NCI-H2171 (cell line): Measurements from ENCODE around the gene DKK2.

Source experiments
- DNase-seq: peaks from one replicate; lab custom pipeline; 2025; lab: John Stamatoyannopoulos, UW

Gene DKK2

GRCh38 chr4:107035819-107036583 is at the start of gene DKK2:
TSS of gene DKK2 (minus strand) at chr4:107036313. CDS start at chr4:107035591, 722 bp downstream.
- no peak for DNase-seq

GRCh38 chr4:107077192-107077591 is 41.1 kb upstream of the DKK2 start:
- DNase-seq: no peak

- DNase-seq: no peak
Measured at GRCh38 chr4:107072836-107073736, 37.0 kb upstream of the DKK2 start.

GRCh38 chr4:107071108-107071507 is 35.0 kb upstream of the DKK2 start:
- DNase-seq: no peak

GRCh38 chr4:107069049-107069448 is 32.9 kb upstream of the DKK2 start:
- DNase-seq: no peak

GRCh38 chr4:107068116-107068515 is 32.0 kb upstream of the DKK2 start:
- no peak for DNase-seq

GRCh38 chr4:107066621-107067020 is 30.5 kb upstream of the DKK2 start:
- no peak for DNase-seq

- no peak for DNase-seq
Measured at GRCh38 chr4:107065201-107065600, 29.1 kb upstream of the DKK2 start.

GRCh38 chr4:107060388-107060787 is 24.3 kb upstream of the DKK2 start:
- no peak for DNase-seq

- DNase-seq: no peak
Measured at GRCh38 chr4:107058828-107059227, 22.7 kb upstream of the DKK2 start.

- no peak for DNase-seq
Measured at GRCh38 chr4:107050525-107051135, 14.5 kb upstream of the DKK2 start.

- DNase-seq: no peak
Measured at GRCh38 chr4:107046261-107046660, 10.1 kb upstream of the DKK2 start.

GRCh38 chr4:107044170-107044569 is 8.1 kb upstream of the DKK2 start:
- no peak for DNase-seq

- DNase-seq: no peak
Measured at GRCh38 chr4:107037199-107037584, 1.1 kb upstream of the DKK2 start.

- DNase-seq: no peak
Measured at GRCh38 chr4:107036584-107037198, 578 bp upstream of the DKK2 start.

- DNase-seq: no peak
Measured at GRCh38 chr4:107034996-107035818, 906 bp downstream of the DKK2 start.

- no peak for DNase-seq
Measured at GRCh38 chr4:107034091-107034995, 1.8 kb downstream of the DKK2 start.

GRCh38 chr4:107027379-107027778 is 8.7 kb downstream of the DKK2 start:
- no peak for DNase-seq

GRCh38 chr4:107018344-107018735 is 17.8 kb downstream of the DKK2 start:
- no peak for DNase-seq
